ENCODE results near the gene MAP4.
"Not testable (repeated sequence)": the region's sequence is repeated elsewhere in the genome, so short reads cannot be mapped to it uniquely, and the experiment has no call there.

- not testable (repeated sequence) for TF ChIP-seq EZH2 (IDR thresholded peaks at IDR 0.05; ENCODE audit: insufficient read depth, poor library complexity, severe bottlenecking); EZH2phosphoT487 (IDR thresholded peaks at IDR 0.05; ENCODE audit: insufficient read depth, low read depth)
These were observed 8.9 kb downstream of the MAP4 start for GRCh38 chr3:48007361-48007760.

Measured in GM23248 (cell line).